ENCODE data around the gene DLG4. TPM values are rescaled to one million over a fixed set of nuclear protein-coding genes. Genes with fewer than 3 reads are reported as not detected.

The DLG4 gene

DNA sequence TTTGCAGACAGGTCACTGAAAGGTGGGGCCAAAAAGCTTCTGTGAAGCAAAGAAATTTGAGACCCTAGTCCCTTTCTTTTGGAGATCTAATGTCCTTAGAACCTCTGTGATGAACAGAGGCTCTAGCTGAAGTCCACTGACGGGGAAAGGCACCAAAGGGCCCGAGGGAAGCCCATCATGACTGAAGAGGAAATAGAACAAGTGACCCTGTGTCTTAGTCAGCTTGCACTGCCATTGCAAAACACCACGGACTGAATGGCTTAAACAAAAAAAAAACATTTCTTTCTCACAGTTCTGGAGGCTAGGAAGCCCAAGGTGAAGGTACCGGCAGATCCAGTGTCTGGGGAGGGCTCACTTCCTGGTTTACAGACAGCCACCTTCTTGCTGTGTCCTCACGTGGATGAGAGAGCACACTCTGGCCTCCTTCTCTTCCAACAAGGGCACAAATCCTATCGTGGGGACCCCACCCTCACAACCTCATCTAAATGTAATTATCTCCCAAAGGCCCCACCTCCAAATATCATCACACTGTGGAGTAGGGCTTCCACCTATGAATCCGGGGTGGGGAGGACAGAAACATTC is 80.7 kb downstream of the DLG4 start:
- H3K4ac ChIP-seq (ENCODE audit: low read length), result no peak overlapping the region
- no peak overlapping the region for H3K27ac ChIP-seq (replicated peaks; ENCODE audit: low read length)
- H3K79me1 ChIP-seq (ENCODE audit: low read depth, low read length), result no peaks in the 10 kb centered on the region
- WGBS, 2 donors (ENCODE audit: extremely low coverage in 2 of 2, insufficient read length in 2 of 2, insufficient replicate concordance in 1 of 2), result no CpG with 5 or more reads among the region's 7 CpGs
- H2BK15ac ChIP-seq (ENCODE audit: low read length), result no peak overlapping the region
- H3K9ac ChIP-seq (ENCODE audit: low read depth, low read length, poor library complexity), result no peak overlapping the region
- DNase-seq (ENCODE audit: low spot score), result no peak
- no peak overlapping the region for H2AK5ac ChIP-seq (ENCODE audit: low read depth, low read length)
- H3K36me3 ChIP-seq (replicated peaks in 1 of 2; ENCODE audit: control insufficient read depth in 2 of 2, insufficient read depth in 2 of 2, low read length in 2 of 2), result no peaks in the 10 kb centered on the region
- H3K23ac ChIP-seq (ENCODE audit: low read depth, low read length, poor library complexity), result no peak overlapping the region
- peaks cover 2 to 6% of the 10 kb centered on the region in 2 donors for H3K4me1 ChIP-seq (ENCODE audit: control insufficient read depth in 2 of 2, insufficient read depth in 1 of 2, low read depth in 1 of 2, low read length in 2 of 2)
- H4K8ac ChIP-seq (ENCODE audit: low read depth, low read length), result no peak overlapping the region
- no peak overlapping the region for H3K14ac ChIP-seq (ENCODE audit: low read length)
- H2BK120ac ChIP-seq (ENCODE audit: low read depth, low read length), result no peak overlapping the region
- no peak overlapping the region for H4K91ac ChIP-seq (ENCODE audit: low read depth, low read length, poor library complexity)
- H3K4me2 ChIP-seq (ENCODE audit: insufficient read depth, low read length, poor library complexity, severe bottlenecking), result no peak overlapping the region
- no peak overlapping the region for H2BK12ac ChIP-seq (ENCODE audit: low read length)
- no peak overlapping the region for H3K4me3 ChIP-seq (ENCODE audit: low read length in 2 of 2)
- H3K27me3 ChIP-seq (ENCODE audit: control insufficient read depth in 3 of 3, insufficient read depth in 3 of 3, low read depth in 1 of 3, low read length in 3 of 3), result peaks cover 0 to 3% (median 0%) of the 10 kb centered on the region in 3 experiments
- no peak overlapping the region for H2BK5ac ChIP-seq (ENCODE audit: low read length)
- peak overlapping the region; percentile 18 for H2AFZ ChIP-seq (ENCODE audit: low read length)
- H3K18ac ChIP-seq (ENCODE audit: low read length), result no peak overlapping the region
- H3K9me3 ChIP-seq (replicated peaks in 1 of 2; ENCODE audit: control insufficient read depth in 2 of 2, insufficient read depth in 1 of 2, low read depth in 1 of 2, low read length in 2 of 2), result peaks cover 0 to 6% of the 10 kb centered on the region in 2 donors

DNA sequence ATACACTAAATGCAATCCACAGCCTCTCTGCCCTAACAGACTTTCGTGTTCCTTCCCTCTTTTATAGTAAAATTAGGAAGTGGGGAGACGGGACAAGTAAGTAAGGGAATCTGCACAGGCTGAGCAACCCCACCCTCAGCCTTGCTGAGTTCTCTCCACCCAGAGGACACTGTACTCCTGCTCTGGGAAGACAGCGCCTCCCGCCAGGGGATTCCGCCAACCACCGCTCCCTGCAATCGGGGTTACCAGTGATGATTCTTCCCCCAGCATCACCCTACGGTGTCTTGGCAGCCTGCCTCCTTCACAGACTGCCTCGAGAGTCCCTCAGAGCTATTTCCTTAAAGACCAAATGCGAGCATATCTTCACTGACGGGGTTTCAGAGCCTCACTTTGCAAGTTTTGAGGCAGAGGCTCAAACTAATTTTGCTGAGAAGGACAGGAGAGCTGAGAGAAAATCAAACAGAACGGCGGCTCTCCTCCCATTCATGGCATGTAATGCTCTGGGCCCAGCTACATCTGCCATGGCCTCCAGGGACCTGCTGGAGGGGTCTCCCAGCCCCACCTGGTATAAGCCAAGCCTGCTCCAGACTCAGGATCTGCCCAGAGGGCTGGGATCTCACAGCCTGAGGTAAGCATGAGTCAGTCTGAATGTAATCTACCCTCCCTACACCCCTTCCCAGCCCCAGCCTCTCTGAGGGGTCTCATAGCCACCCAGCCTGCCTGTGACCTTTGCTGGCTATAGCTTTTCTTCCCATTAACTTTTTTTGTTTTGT is 82.3 kb downstream of the DLG4 start:
- H3K9ac ChIP-seq (ENCODE audit: low read depth, low read length, poor library complexity), result no peak overlapping the region
- H2BK120ac ChIP-seq (ENCODE audit: low read depth, low read length), result no peak overlapping the region
- H2BK12ac ChIP-seq (ENCODE audit: low read length), result no peak overlapping the region
- peak overlapping the region; percentile 18 for H2AFZ ChIP-seq (ENCODE audit: low read length)
- DNase-seq (ENCODE audit: low spot score), result no peak
- H3K4me3 ChIP-seq (ENCODE audit: low read length in 2 of 2), result no peak overlapping the region
- peaks cover 0 to 6% of the 10 kb centered on the region in 2 donors for H3K9me3 ChIP-seq (replicated peaks in 1 of 2; ENCODE audit: control insufficient read depth in 2 of 2, insufficient read depth in 1 of 2, low read depth in 1 of 2, low read length in 2 of 2)
- H3K27me3 ChIP-seq (ENCODE audit: control insufficient read depth in 3 of 3, insufficient read depth in 3 of 3, low read depth in 1 of 3, low read length in 3 of 3), result peaks cover 0 to 3% (median 0%) of the 10 kb centered on the region in 3 experiments
- no peaks in the 10 kb centered on the region for H3K36me3 ChIP-seq (replicated peaks in 1 of 2; ENCODE audit: control insufficient read depth in 2 of 2, insufficient read depth in 2 of 2, low read length in 2 of 2)
- H3K4me1 ChIP-seq (ENCODE audit: control insufficient read depth in 2 of 2, insufficient read depth in 1 of 2, low read depth in 1 of 2, low read length in 2 of 2), result peaks cover 3 to 12% of the 10 kb centered on the region in 2 donors
- H3K27ac ChIP-seq (replicated peaks; ENCODE audit: low read length), result no peak overlapping the region
- WGBS, 2 donors (ENCODE audit: extremely low coverage in 2 of 2, insufficient read length in 2 of 2, insufficient replicate concordance in 1 of 2), result no CpG with 5 or more reads among the region's 13 CpGs
- no peak overlapping the region for H3K4ac ChIP-seq (ENCODE audit: low read length)
- H3K23ac ChIP-seq (ENCODE audit: low read depth, low read length, poor library complexity), result no peak overlapping the region
- no peaks in the 10 kb centered on the region for H3K79me1 ChIP-seq (ENCODE audit: low read depth, low read length)
- no peak overlapping the region for H3K18ac ChIP-seq (ENCODE audit: low read length)
- H4K91ac ChIP-seq (ENCODE audit: low read depth, low read length, poor library complexity), result no peak overlapping the region
- H4K8ac ChIP-seq (ENCODE audit: low read depth, low read length), result no peak overlapping the region
- H3K4me2 ChIP-seq (ENCODE audit: insufficient read depth, low read length, poor library complexity, severe bottlenecking), result no peak overlapping the region
- no peak overlapping the region for H2AK5ac ChIP-seq (ENCODE audit: low read depth, low read length)
- no peak overlapping the region for H3K14ac ChIP-seq (ENCODE audit: low read length)
- no peak overlapping the region for H2BK5ac ChIP-seq (ENCODE audit: low read length)
- no peak overlapping the region for H2BK15ac ChIP-seq (ENCODE audit: low read length)

Small RNA genes lying within 50 kb of the gene (small RNA-seq; reads per million reads assigned to genes)
- gene AC120057.4 (ENCODE audit: insufficient read depth) (not detected), gene MIR324 (ENCODE audit: insufficient read depth) (150 reads per million, percentile 97 among the genes with 10 or more reads in this experiment), gene RF00019 (ENCODE audit: insufficient read depth) (not detected)
